ENCODE results near the gene JAKMIP3.

Gene JAKMIP3

DNA sequence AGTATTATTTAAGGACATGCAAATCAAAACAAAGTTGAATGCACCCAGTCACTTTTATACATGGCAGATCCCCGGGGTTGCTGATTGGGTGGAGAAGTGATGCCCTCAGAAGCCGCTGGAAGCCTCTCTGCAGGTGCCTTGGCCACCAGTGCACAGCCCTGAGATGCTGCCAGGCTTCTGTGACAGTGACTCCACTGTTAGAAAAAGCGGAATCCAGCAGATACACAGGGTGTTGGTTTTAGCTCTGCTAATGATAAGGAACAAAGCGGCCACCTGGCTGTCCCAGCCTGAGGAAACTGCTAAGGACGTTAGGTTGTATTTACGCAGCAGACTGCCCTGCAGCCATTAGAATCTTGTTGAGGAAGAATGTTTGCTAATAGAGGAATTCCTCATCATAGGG lies 47.5 kb downstream of the JAKMIP3 start (continued):
- TF ChIP-seq, protein P1, sequence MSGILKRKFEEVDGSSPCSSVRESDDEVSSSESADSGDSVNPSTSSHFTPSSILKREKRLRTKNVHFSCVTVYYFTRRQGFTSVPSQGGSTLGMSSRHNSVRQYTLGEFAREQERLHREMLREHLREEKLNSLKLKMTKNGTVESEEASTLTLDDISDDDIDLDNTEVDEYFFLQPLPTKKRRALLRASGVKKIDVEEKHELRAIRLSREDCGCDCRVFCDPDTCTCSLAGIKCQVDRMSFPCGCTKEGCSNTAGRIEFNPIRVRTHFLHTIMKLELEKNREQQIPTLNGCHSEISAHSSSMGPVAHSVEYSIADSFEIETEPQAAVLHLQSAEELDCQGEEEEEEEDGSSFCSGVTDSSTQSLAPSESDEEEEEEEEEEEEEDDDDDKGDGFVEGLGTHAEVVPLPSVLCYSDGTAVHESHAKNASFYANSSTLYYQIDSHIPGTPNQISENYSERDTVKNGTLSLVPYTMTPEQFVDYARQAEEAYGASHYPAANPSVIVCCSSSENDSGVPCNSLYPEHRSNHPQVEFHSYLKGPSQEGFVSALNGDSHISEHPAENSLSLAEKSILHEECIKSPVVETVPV (CRISPR knock-in tag; IDR thresholded peaks at IDR 0.05): no peak

DNA sequence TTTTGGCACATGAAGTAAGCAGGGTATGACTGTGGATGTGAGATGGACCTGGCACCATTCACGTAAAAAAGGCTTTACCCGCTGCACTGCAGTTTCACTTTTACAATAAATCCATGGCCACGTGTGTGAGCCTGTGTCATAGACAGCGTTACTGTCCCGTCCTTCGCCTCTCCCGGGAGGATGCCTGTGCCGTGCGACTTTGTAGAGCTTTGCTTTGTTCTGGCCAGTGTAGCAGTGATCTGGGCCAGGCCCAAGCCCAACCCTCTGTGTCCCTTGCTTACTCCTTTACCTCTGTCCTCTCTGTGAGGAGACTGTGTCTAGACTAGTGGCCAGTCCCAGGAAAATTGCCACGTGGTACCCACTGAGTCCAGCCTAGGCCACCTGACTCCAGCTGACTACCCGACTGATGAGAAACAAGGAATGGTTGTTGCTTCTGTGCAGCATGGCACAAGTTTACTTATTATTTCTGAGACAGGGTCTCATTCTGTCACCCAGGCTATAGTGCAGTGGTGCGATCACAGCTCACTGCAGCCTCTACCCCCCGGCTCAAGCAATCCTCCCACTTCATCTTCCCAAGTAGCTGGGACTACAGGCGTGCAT lies 48.1 kb downstream of the JAKMIP3 start:
- TF ChIP-seq ISL1 (CRISPR knock-in tag; IDR thresholded peaks at IDR 0.05) (no peak), RARB (CRISPR knock-in tag; IDR thresholded peaks at IDR 0.05) (no peak), ARNTL (CRISPR knock-in tag; IDR thresholded peaks at IDR 0.05; ENCODE audit: borderline replicate concordance, low read depth) (no peak), SNAI2 (CRISPR knock-in tag; IDR thresholded peaks at IDR 0.05) (no peak), ZNF565 (CRISPR knock-in tag; conservative IDR thresholded peaks at IDR 0.05; ENCODE audit: low read depth) (no peak), ZFP3 (CRISPR knock-in tag; IDR thresholded peaks at IDR 0.05) (no peak)
- TF ChIP-seq, protein P2, sequence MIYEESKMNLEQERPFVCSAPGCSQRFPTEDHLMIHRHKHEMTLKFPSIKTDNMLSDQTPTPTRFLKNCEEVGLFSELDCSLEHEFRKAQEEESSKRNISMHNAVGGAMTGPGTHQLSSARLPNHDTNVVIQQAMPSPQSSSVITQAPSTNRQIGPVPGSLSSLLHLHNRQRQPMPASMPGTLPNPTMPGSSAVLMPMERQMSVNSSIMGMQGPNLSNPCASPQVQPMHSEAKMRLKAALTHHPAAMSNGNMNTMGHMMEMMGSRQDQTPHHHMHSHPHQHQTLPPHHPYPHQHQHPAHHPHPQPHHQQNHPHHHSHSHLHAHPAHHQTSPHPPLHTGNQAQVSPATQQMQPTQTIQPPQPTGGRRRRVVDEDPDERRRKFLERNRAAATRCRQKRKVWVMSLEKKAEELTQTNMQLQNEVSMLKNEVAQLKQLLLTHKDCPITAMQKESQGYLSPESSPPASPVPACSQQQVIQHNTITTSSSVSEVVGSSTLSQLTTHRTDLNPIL (CRISPR knock-in tag; IDR thresholded peaks at IDR 0.05; ENCODE audit: low read depth): no peak
- ATAC-seq: no peak

DNA sequence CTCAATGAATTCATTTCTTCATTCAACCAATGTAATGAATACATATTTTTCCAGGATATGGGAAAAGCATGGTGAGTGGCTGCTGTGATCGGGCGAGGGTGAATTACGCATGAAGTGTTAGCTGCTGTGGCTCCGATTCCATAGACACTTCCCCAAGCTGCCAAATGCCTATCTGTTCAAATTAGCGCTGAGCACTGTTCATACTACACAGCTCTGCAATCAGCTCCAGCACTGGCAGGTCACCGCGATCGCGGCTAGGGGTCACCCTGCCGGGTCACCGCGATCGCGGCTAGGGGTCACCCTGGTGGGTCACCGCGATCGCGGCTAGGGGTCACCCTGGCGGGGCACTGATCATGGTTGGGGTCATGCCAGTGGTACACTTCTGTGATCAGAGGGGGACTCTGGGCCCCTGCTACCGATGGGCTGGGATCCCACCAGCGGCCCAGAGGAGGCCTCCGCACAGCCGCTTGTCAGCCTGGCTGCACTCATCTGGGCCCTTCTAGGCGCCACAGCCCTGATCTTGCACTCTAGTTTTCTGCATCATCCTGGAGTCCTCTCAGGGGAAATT lies 49.3 kb downstream of the JAKMIP3 start:
- no peak for ATAC-seq

More for the DNA sequence above, 49.3 kb downstream of the JAKMIP3 start:
- TF ChIP-seq PPARA (CRISPR knock-in tag; IDR thresholded peaks at IDR 0.05; ENCODE audit: borderline replicate concordance) (no peak), TOX (CRISPR knock-in tag; IDR thresholded peaks at IDR 0.05; ENCODE audit: borderline replicate concordance) (no peak), ARNTL (CRISPR knock-in tag; IDR thresholded peaks at IDR 0.05; ENCODE audit: borderline replicate concordance, low read depth) (no peak), ISL1 (CRISPR knock-in tag; IDR thresholded peaks at IDR 0.05) (no peak), BACH2 (CRISPR knock-in tag; IDR thresholded peaks at IDR 0.05; ENCODE audit: borderline replicate concordance) (no peak), RARB (CRISPR knock-in tag; IDR thresholded peaks at IDR 0.05) (no peak), GLIS3 (CRISPR knock-in tag; IDR thresholded peaks at IDR 0.05) (no peak), TCF4 (CRISPR knock-in tag; IDR thresholded peaks at IDR 0.05; ENCODE audit: borderline replicate concordance) (no peak), CSDC2 (CRISPR knock-in tag; IDR thresholded peaks at IDR 0.05) (no peak), ESRRG (CRISPR knock-in tag; IDR thresholded peaks at IDR 0.05) (no peak), ZNF70 (CRISPR knock-in tag; IDR thresholded peaks at IDR 0.05) (no peak), ZC3H10 (CRISPR knock-in tag; IDR thresholded peaks at IDR 0.05) (no peak)
- TF ChIP-seq, protein P3, sequence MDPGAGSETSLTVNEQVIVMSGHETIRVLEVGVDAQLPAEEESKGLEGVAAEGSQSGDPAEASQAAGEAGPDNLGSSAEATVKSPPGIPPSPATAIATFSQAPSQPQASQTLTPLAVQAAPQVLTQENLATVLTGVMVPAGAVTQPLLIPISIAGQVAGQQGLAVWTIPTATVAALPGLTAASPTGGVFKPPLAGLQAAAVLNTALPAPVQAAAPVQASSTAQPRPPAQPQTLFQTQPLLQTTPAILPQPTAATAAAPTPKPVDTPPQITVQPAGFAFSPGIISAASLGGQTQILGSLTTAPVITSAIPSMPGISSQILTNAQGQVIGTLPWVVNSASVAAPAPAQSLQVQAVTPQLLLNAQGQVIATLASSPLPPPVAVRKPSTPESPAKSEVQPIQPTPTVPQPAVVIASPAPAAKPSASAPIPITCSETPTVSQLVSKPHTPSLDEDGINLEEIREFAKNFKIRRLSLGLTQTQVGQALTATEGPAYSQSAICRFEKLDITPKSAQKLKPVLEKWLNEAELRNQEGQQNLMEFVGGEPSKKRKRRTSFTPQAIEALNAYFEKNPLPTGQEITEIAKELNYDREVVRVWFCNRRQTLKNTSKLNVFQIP (CRISPR knock-in tag; IDR thresholded peaks at IDR 0.05; ENCODE audit: borderline replicate concordance, low read depth): no peak
- TF ChIP-seq, protein P2 (CRISPR knock-in tag; IDR thresholded peaks at IDR 0.05; ENCODE audit: low read depth): no peak
- TF ChIP-seq, protein P1 (CRISPR knock-in tag; IDR thresholded peaks at IDR 0.05): no peak

Measured in SK-N-SH treated with all-trans-retinoic acid at 6 μM for 48 hours (cell line).